ENCODE measurements around the gene OR10P1.

- TF ChIP-seq, protein P1, sequence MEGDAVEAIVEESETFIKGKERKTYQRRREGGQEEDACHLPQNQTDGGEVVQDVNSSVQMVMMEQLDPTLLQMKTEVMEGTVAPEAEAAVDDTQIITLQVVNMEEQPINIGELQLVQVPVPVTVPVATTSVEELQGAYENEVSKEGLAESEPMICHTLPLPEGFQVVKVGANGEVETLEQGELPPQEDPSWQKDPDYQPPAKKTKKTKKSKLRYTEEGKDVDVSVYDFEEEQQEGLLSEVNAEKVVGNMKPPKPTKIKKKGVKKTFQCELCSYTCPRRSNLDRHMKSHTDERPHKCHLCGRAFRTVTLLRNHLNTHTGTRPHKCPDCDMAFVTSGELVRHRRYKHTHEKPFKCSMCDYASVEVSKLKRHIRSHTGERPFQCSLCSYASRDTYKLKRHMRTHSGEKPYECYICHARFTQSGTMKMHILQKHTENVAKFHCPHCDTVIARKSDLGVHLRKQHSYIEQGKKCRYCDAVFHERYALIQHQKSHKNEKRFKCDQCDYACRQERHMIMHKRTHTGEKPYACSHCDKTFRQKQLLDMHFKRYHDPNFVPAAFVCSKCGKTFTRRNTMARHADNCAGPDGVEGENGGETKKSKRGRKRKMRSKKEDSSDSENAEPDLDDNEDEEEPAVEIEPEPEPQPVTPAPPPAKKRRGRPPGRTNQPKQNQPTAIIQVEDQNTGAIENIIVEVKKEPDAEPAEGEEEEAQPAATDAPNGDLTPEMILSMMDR (conservative IDR thresholded peaks at IDR 0.05; ENCODE audit: low read length), result no peak
- TF ChIP-seq EZH2phosphoT487 (IDR thresholded peaks at IDR 0.05; ENCODE audit: borderline replicate concordance), result no peak
These were observed 24.0 kb upstream of the OR10P1 start for GRCh38 chr12:55612646-55613045.

Data from Loucy (cell line).